ENCODE measurements around the gene SLC1A6. TPM values are rescaled to one million over a fixed set of nuclear protein-coding genes. Genes with fewer than 3 reads are reported as not detected.

SLC1A6 gene
- total and polyA plus RNA-seq, 7 donors: not detected

- TF ChIP-seq CTCF (IDR thresholded peaks at IDR 0.05): no peak
- DNase-seq: no peak
- H3K27ac ChIP-seq: no peak overlapping the region
Observed at GRCh38 chr19:14915116-14915515, 64.5 kb downstream of the SLC1A6 start.

GRCh38 chr19:14906711-14907110 lies 73.0 kb downstream of the SLC1A6 start:
- Histone ChIP-seq H3K27ac (no peak overlapping the region), H3K4me3 (no peak overlapping the region), H3K9me3 (no peaks in the 10 kb centered on the region), H3K4me1 (no peaks in the 10 kb centered on the region), H3K36me3 (ENCODE audit: insufficient read depth in 1 of 2, low read depth in 1 of 2) (no peaks in the 10 kb centered on the region), H3K27me3 (ENCODE audit: insufficient read depth in 3 of 3, low read length in 2 of 3) (peaks cover 0 to 2% (median 0%) of the 10 kb centered on the region in 3 donors)
- intact Hi-C loops (cut with DNase I): no loop called here
- 71 to 77% (median 71%) methylated on average over 4 of the region's 4 CpGs for WGBS, 3 donors
- DNase-seq (no peak), ATAC-seq (no peak)
- no peak for TF ChIP-seq CTCF (IDR thresholded peaks at IDR 0.05)

More at GRCh38 chr19:14915116-14915515, 64.5 kb downstream of the SLC1A6 start:
- ATAC-seq: no peak
- H3K9me3 ChIP-seq: no peaks in the 10 kb centered on the region
- H3K4me3 ChIP-seq: no peak overlapping the region
- no peaks in the 10 kb centered on the region for H3K4me1 ChIP-seq
- no peaks in the 10 kb centered on the region for H3K36me3 ChIP-seq (ENCODE audit: insufficient read depth in 1 of 2, low read depth in 1 of 2)
- no peaks in the 10 kb centered on the region for H3K27me3 ChIP-seq (ENCODE audit: insufficient read depth in 3 of 3, low read length in 2 of 3)
- WGBS, 3 donors: 43 to 52% (median 43%) methylated on average over 6 of the region's 6 CpGs
- intact Hi-C loops (cut with DNase I): no loop called here

- no peaks in the 10 kb centered on the region for H3K9me3 ChIP-seq
- peaks cover 0 to 2% (median 0%) of the 10 kb centered on the region in 3 donors for H3K27me3 ChIP-seq (ENCODE audit: insufficient read depth in 3 of 3, low read length in 2 of 3)
- H3K4me1 ChIP-seq: no peaks in the 10 kb centered on the region
- intact Hi-C loops (cut with DNase I): no loop called here
- DNase-seq (no peak), ATAC-seq (no peak)
- WGBS, 3 donors: 9 to 27% (median 20%) methylated on average over 2 of the region's 2 CpGs
- no peaks in the 10 kb centered on the region for H3K36me3 ChIP-seq (ENCODE audit: insufficient read depth in 1 of 2, low read depth in 1 of 2)
- no peak overlapping the region for H3K27ac ChIP-seq
- no peak overlapping the region for H3K4me3 ChIP-seq
- TF ChIP-seq CTCF (IDR thresholded peaks at IDR 0.05): no peak
Observed at GRCh38 chr19:14901675-14902260, 77.9 kb downstream of the SLC1A6 start.

Other genes with a start within 250 kb of the SLC1A6 start
- under 1 TPM; 0.56 to 0.96 (median 0.79) TPM for gene ADGRE2, start 201.3 kb downstream of the SLC1A6 start, total RNA-seq
- under 1 TPM; 0.12 to 0.19 (median 0.13) TPM for gene ADGRE2, start 201.3 kb downstream of the SLC1A6 start, polyA plus RNA-seq
- not detected for gene OR7A5, start 144.7 kb downstream of the SLC1A6 start, total RNA-seq
- under 1 TPM; 0.01 TPM for gene OR7A5, start 144.7 kb downstream of the SLC1A6 start, polyA plus RNA-seq
- under 1 TPM in 1 of 4 donors, not detected in 3; 0.02 TPM for gene OR7C1, start 144.7 kb downstream of the SLC1A6 start, total RNA-seq
- gene OR7C1, start 144.7 kb downstream of the SLC1A6 start, polyA plus RNA-seq: under 1 TPM in 2 of 3 donors, not detected in 1; under 0.01 to 0.04 TPM
- not detected for gene OR7A10, start 130.9 kb downstream of the SLC1A6 start, total RNA-seq
- gene OR7A10, start 130.9 kb downstream of the SLC1A6 start, polyA plus RNA-seq: not detected
- gene OR7A17, start 93.7 kb downstream of the SLC1A6 start, total RNA-seq: not detected
- gene OR7A17, start 93.7 kb downstream of the SLC1A6 start, polyA plus RNA-seq: not detected
- not detected for gene OR7C2, start 38.4 kb downstream of the SLC1A6 start, total RNA-seq
- gene OR7C2, start 38.4 kb downstream of the SLC1A6 start, polyA plus RNA-seq: not detected
- not detected for gene CASP14, start 69.6 kb upstream of the SLC1A6 start, total RNA-seq
- gene CASP14, start 69.6 kb upstream of the SLC1A6 start, polyA plus RNA-seq: not detected
- not detected for gene OR1I1, start 102.3 kb upstream of the SLC1A6 start, total RNA-seq
- not detected for gene OR1I1, start 102.3 kb upstream of the SLC1A6 start, polyA plus RNA-seq
- gene SYDE1, start 127.5 kb upstream of the SLC1A6 start, total RNA-seq: 1 to 10 TPM; 4.5 to 4.9 (median 4.7) TPM
- 1 to 10 TPM; 2.3 to 3.5 (median 2.6) TPM for gene SYDE1, start 127.5 kb upstream of the SLC1A6 start, polyA plus RNA-seq
- gene NOTCH3, start 221.1 kb upstream of the SLC1A6 start, total RNA-seq: 10 to 100 TPM; 29.4 to 80.8 (median 34.0) TPM
- 10 to 100 TPM in 1 of 3 donors, 1 to 10 TPM in 2; 8.2 to 11.6 (median 8.8) TPM for gene NOTCH3, start 221.1 kb upstream of the SLC1A6 start, polyA plus RNA-seq